ENCODE data around the gene FABP7.

DNA sequence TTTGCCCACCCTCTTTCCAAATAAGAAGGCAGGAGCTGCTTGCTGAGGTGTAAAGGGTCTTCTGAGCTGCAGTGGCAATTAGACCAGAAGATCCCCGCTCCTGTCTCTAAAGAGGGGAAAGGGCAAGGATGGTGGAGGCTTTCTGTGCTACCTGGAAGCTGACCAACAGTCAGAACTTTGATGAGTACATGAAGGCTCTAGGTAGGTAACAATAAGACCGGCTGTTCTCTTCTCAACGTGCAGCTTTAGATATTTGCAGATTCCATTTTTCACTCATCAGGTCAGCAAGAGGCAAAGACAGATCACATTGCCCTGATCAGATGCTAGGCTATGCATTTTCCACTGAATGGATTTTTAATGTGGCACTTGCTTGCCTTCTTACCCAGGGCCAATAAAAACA lies at the start of gene FABP7:
- TF ChIP-seq, protein P1, sequence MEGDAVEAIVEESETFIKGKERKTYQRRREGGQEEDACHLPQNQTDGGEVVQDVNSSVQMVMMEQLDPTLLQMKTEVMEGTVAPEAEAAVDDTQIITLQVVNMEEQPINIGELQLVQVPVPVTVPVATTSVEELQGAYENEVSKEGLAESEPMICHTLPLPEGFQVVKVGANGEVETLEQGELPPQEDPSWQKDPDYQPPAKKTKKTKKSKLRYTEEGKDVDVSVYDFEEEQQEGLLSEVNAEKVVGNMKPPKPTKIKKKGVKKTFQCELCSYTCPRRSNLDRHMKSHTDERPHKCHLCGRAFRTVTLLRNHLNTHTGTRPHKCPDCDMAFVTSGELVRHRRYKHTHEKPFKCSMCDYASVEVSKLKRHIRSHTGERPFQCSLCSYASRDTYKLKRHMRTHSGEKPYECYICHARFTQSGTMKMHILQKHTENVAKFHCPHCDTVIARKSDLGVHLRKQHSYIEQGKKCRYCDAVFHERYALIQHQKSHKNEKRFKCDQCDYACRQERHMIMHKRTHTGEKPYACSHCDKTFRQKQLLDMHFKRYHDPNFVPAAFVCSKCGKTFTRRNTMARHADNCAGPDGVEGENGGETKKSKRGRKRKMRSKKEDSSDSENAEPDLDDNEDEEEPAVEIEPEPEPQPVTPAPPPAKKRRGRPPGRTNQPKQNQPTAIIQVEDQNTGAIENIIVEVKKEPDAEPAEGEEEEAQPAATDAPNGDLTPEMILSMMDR (conservative IDR thresholded peaks at IDR 0.05 in 1 of 2, IDR thresholded peaks at IDR 0.05 in 1 of 2; ENCODE audit: extremely low read depth in 1 of 2, insufficient read depth in 1 of 2, low read depth in 1 of 2, low read length in 2 of 2): no peak
- TF ChIP-seq EZH2 (IDR thresholded peaks at IDR 0.05; ENCODE audit: borderline replicate concordance, low read length): no peak

Data from mammary epithelial cell (primary cell).